Measurements from ENCODE around the gene WWOX.

Gene WWOX

DNA sequence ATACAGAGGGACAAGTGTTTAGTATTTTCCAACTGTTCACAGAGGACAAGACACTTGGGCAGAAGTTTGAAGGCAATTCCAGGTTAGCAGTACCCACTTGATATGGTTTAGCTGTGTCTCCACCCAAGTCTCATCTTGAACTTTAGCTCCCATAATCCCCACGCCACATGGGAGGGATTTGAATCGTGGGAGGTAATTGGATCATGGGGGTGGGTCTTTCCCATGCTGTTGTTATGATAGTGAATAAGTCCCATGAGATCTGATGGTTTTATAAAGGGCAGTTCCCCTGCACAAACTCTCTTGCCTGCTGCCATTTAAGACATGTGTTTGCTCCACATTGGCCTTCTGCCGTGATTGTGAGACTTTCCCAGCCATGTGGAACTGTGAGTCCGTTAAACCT lies 832.2 kb downstream of the WWOX start:
- DNase-seq, result peak; percentile 97

DNA sequence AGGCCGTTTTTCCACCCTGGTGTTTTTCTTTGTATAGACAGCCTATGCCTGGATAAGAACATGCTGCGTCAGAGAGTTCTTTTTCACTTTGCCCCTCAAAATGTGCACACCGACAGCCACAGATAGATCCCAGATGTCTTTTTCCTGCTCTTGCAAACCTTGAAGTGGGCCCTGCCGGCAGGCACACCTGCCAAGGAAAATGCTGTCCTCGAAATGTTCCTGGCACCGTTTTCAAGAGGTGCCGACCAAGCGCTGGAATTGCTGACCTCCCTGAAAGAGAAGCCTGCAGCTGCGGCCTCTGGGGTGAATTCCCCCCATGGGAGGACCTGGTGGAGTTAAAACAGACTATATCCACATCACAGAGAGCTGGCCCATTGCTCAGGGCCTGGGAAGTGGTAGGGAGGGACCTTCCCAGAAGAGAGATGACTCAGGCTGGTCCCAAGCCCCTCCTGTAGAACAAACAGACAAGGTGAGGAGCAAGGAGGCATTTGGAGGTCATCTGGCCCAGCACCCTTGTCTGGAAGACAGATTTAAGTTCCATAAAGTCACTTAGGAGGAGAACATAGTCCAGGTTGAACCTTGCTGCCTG lies 833.0 kb downstream of the WWOX start:
- no peak for DNase-seq

- DNase-seq, result no peak
Observed at GRCh38 chr16:78936060-78936459, 836.6 kb downstream of the WWOX start.

DNA sequence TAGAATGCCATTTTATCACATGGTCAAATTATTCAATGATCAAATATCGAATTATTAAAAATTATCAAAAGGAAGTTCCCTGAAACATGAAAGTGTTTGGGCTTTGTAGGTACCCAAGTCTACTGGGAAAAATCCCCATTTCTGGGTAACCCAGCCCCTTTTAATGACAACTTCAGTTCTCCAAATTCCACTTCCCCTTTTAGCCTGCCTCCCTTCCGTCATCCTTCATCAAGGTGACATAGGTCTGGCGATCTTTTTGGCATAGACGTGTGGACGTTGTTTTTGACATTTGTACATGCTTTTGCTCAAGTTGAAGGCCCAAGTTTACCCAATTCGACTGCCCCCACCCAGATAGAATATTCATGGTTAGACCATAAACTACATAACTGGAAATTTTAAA lies 840.1 kb downstream of the WWOX start:
- no peak for DNase-seq

- no peak for DNase-seq
Observed at GRCh38 chr16:78942625-78943245, 843.3 kb downstream of the WWOX start.

GRCh38 chr16:78945336-78945735 lies 845.9 kb downstream of the WWOX start:
- DNase-seq, result no peak

GRCh38 chr16:78946556-78946955 lies 847.1 kb downstream of the WWOX start:
- DNase-seq, result no peak

GRCh38 chr16:78950768-78951167 lies 851.3 kb downstream of the WWOX start:
- no peak for DNase-seq

DNA sequence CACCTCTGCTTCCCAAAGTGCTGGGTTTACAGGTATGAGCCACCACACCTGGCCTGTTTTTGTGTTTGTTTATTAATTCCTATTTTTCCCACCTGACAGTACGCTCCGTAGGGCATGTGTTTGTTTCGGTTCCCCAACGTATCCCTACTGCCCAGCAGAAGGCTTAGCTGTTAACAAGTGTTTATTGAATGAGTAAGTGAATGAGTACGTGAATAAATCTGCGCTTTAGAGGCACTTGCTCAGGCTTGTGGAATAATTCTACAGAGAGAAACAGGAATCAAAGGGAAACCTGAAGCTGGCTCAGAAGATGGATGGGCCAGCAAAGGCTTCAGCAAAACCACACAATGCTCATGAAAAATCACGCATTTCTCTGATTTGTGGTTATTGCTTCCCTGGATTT lies 853.2 kb downstream of the WWOX start:
- DNase-seq, result no peak

GRCh38 chr16:78953526-78953925 lies 854.1 kb downstream of the WWOX start:
- no peak for DNase-seq

GRCh38 chr16:78955206-78955605 lies 855.8 kb downstream of the WWOX start:
- DNase-seq, result no peak

GRCh38 chr16:78956859-78957258 lies 857.4 kb downstream of the WWOX start:
- no peak for DNase-seq

DNA sequence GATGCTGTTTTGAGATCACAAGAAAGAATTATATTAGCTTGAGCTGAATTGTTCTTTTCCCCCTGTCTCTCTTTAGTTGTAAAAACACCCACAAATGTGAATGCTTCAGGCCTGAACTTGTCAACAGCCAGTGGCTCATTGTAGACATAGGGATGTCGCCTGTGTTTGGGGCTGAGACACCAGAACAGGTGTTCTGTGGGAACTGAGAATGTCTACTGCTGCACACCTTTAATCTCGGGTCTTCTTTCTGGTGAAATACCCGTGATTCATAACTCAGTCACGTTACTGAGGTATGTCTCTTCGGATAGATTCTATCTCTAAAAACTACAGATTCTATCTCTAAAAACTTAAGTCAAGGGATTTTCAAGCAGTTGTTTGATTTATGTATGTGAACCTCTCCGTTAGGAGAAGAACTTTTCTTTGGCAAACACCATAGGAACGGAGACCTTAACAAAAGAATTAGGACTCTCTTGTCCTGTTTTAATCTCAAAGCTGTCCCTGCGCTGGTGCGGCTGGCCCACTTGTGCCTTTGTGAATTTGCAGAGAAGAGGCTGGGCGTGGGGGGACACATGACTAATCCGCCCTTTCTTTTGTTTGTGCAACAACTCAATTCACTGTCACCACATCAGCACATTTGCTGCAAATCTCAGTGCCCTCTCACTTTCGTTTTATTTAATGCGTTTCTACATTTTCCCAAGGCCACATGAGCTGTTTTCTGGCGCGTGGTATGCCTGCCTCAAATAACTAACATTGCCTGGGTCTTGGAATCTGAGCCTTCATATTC lies 858.1 kb downstream of the WWOX start:
- no peak for DNase-seq

DNA sequence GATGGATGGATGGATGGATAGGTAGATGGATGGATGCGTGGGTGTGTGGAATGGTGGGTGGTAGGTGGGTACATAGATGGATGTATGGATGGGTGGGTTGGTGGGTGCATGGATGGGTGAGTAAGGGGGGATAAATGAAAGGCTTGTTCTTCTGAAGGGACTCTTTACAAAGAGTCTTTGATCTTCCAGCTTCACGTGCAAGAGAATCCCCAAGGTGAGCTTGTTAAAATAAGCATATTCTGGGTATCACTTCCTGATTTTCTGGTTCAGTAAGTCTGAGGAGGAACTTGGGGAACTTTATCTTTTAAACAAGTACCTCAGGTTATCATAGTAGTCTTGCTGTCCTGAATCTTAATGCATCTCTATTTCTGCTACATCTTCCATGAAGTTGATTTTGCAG lies 862.0 kb downstream of the WWOX start:
- DNase-seq, result no peak

GRCh38 chr16:78962457-78962929 lies 863.0 kb downstream of the WWOX start:
- DNase-seq, result no peak

GRCh38 chr16:78967948-78968347 lies 868.5 kb downstream of the WWOX start:
- DNase-seq, result no peak

- no peak for DNase-seq
Observed at GRCh38 chr16:78969721-78970120, 870.3 kb downstream of the WWOX start.

DNA sequence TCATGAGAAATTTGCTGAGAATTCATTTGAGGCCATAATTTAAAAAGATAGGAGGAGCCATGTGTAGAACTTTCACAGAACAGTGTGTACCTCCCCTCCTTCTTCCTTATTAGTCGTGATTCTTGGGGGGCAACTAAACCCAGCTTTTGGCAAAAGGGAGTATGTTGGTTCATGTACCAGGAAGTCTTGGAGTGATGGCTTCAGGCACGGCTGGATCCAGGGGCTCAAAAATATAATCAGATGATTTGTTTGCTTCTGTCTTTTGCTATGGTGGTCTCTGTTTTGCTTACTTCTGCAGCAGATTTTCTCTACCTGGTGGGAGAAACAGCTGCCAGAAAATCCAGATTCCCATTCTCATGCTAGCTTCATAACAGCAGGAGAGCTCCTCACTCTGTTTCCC lies 871.2 kb downstream of the WWOX start:
- DNase-seq, result no peak

DNA sequence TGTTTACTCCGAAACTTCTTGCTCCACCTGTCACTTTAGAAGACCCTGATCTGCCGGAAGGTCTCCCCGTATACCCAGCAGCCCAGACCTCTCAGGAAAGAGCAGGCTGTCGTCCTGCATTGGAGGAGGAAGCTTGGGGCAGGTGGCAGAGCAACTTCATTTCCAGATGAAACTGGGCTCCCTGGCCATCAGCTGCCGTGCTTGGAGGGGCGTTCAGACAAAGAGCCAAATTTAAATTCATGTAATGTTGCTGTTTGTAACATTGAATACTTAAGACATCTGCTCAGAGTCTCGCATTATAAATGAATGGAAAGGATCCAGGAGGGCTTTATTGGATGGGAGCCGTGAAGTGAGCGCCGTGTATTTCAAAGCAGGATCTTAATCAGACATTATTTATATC lies 872.6 kb downstream of the WWOX start:
- DNase-seq, result no peak

GRCh38 chr16:78972986-78973385 lies 873.5 kb downstream of the WWOX start:
- peak; percentile 96 for DNase-seq

DNA sequence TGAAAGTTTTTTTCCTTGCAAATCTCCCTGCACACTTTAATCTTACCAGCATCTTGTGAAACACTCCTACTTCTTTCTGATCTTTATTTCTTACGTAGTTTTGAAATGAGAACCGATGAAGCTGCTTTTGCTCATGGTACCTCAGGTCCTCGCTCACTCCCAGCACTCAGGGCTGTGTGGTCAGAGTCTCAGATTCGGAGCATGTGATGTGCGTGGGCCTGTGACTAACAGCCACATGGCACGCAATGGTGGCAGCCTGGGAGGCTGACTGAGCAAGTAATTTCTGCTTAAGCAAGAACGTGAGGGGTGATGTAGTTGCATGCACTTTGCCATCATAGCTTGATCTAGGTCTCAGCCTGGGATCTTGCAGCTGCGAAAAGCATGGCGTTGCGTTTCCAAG lies 876.8 kb downstream of the WWOX start:
- DNase-seq, result no peak

DNA sequence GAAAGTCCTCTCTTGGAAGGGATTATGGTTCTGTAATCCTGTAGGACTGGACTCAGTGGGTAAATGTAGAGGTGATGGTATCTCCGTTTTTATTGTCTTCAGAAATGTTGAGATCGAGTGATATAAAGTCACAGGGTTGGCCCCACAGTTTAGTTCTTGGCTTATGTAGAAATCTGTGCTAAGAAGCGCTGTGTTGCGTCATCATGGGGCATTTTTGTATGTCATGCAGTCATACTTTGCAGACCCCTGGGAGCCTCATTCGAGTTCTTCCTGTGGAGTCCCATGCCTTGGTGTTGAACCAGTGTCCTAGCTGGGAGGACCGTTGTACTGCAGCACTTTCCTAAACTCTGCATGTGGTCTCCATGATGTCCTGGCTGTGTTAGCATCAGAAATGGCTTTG lies 881.4 kb downstream of the WWOX start:
- no peak for DNase-seq

DNA sequence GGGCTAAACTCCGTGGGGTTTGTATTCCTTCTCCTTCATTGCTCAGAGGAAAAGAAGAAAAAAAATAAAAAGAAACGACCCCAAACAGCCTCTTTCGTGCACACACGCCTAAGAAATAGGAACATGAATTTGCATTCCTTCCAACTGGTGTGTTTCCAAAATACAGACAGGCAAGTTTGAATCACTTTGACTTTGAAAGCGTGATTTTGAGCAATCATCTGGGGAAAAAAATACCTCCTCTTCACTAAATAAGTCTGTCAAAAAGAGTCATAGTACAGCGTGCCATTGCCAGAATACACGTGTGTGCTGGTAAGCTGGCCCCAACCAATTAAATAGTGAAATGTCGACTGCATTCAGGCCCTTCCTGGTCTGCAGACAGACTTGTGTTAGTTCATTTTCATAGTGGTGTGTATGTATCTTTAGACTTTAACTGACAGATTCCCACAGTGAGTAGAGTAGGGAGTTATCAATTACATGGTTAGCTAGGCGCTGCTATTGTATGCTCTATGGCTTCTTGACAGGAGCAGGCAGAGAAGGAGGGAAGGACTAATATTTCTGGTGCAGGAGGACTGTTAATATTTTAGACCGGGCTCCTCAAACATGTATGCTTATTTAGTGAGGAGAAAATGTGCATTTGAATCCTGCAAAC lies 882.8 kb downstream of the WWOX start:
- no peak for DNase-seq

DNA sequence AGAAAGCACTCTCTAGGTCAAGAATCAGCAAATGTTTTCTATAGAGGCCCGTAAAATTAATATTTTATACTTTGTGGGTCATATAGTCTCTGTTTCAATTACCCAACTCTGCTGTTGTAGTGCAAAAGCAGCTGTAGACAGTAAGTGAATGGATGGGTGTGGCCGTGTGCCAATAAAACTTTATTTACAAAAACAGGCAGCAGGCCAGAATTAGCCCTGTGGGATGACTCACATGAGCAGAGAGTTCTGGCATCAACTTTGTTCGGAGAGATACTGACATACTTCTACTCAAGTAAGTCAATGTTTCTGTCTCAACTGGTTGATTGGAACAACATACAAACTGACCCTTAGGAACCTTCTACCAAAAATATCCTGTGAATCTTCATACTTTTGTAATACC lies 884.9 kb downstream of the WWOX start:
- DNase-seq, result no peak
